NCI-H2196 treated with DMSO at 0.1 percent for 48 hours (cell line): ENCODE measurements around the gene SEPHS1.

Experiments
- DNase-seq: peaks from one replicate; lab custom pipeline; 2025; ENCODE audit not compliant: unreplicated experiment; lab: John Stamatoyannopoulos, UW

SEPHS1 gene

DNA sequence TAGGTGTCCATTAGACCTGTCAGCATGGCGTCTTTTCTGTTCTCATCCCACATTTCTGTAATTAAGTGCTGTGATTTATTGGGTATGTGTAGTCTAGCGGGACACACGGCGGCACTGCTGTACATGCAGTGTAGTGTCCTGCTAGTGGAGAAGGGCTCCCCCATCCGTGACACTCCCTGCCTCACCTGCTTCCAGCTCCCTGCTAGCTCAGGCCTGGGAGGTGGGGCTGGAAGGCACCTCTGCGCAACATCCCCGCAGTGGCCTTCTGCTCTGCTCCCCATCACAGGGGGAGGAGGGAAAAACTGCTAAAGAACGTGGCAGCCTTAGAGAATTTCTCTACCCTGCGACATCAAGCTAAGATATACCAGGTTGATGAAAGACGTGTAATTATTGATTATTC is 19.5 kb downstream of the SEPHS1 start:
- no peak for DNase-seq

- DNase-seq = no peak
These were observed 20.0 kb downstream of the SEPHS1 start for GRCh38 chr10:13328126-13328525.

- DNase-seq = no peak
These were observed 20.6 kb downstream of the SEPHS1 start for GRCh38 chr10:13327534-13327933.

GRCh38 chr10:13322615-13323148 is 25.4 kb downstream of the SEPHS1 start:
- DNase-seq = no peak

DNA sequence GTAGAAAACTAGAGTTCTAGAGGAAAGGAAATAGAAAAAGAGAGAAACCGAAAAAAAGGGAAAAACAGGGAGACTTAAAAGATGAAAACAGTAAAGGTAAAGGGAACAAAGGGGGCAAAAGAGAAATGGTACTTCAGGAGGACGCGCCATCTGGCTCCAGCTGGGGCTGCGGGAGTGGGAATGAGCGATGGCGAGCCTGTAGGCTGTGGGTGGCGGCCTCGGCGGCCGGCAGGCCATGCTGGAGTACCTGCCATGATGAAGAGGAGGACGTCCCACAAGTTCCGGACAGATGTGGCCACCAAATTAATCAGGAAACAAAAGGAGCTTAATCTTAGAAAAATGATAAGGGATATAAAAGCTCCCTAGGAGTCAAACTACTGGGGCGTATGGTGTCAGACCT is 26.5 kb downstream of the SEPHS1 start:
- no peak for DNase-seq

- no peak for DNase-seq
These were observed 28.9 kb downstream of the SEPHS1 start for GRCh38 chr10:13319166-13319565.

- DNase-seq = no peak
These were observed 30.6 kb downstream of the SEPHS1 start for GRCh38 chr10:13317474-13317873.

- DNase-seq = no peak
These were observed 31.3 kb downstream of the SEPHS1 start for GRCh38 chr10:13316635-13317311.

DNA sequence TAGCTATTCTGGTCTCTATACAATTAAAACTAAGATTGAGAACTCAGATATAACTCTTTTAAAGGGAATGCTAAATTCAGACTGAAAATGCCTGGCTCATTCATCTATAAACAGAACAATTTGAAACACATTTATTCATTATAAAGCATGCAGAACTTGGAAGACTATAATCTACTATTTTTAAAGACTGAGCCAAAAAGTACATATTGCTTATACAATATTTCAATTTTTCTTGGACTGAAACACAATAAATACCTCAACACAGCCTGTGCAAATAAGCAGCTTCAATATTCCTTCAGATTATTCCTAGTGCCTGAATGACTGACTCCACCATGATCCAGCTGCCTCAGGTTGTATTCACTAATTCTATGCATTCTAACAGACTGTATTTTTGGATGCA is 32.7 kb downstream of the SEPHS1 start:
- DNase-seq = no peak

DNA sequence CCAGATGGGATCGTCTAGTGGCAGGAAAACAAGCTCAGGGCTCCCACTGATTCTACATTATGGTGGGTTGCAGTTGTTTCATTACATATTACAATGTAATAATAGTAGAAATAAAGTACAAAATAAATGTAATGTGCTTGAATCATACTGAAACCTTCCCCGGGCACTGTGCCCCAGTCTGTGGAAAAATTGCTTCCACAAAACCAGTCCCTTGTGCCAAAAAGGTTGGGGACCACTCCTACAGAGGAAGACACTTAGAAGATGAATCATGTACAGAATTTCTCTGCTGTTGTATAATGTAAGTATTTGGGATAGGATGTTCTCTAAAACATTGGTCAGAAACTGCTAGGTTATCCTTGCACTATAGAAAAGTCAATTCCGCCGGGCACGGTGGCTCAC is 36.9 kb downstream of the SEPHS1 start:
- no peak for DNase-seq

DNA sequence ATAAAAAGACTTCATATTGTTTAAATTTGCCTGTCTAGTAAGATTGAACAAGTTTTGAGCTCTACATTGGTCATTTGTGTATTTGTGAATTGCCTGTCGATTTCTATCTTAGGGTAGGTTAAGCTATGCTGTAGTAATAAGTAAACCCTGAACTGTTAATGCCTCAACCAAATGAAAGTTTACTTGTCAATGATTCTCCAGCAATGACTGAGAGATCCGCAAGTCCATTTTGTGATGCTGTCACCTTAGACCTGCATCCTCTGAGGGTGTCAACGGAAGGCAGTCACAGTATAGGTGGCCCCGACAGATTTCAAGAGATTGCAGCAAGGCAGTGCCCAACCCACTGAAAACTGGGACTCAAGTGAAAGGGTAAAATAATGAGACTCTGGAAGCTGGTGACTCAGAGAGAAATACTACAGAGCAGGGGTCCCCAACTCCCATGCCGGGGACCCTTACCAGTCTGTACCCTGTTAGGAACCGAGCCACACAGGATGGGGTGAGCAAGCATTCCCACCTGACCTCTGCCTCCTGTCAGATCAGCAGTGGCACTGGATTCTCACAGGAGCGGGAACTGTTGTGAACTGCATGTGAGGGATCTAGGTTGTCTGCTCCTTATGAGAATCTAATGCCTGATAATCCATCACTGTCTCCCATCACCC is 37.4 kb downstream of the SEPHS1 start:
- DNase-seq = no peak

- no peak for DNase-seq
These were observed 38.3 kb downstream of the SEPHS1 start for GRCh38 chr10:13309792-13310191.

DNA sequence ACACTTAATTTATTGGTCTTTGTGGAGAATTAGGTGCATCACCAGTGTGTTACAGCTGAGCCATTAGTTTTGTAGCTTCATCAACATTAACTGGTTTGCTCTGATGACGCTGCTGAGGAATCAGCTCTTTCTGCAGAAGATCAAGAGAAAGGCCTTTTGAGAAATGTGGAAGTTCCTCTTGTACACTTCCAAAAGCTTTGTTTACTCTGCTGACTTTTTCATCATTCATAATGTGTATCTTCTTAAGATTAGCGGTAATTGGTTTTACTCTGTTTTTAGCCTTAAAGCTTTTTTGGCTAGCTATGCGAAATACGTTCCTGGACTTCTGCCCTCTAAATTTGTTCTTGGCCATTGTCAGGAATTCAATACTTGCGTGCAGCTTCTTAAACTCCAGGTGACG is 40.0 kb downstream of the SEPHS1 start:
- DNase-seq = no peak

- no peak for DNase-seq
These were observed 42.0 kb downstream of the SEPHS1 start for GRCh38 chr10:13306103-13306502.

- no peak for DNase-seq
These were observed 45.1 kb downstream of the SEPHS1 start for GRCh38 chr10:13302821-13303555.

DNA sequence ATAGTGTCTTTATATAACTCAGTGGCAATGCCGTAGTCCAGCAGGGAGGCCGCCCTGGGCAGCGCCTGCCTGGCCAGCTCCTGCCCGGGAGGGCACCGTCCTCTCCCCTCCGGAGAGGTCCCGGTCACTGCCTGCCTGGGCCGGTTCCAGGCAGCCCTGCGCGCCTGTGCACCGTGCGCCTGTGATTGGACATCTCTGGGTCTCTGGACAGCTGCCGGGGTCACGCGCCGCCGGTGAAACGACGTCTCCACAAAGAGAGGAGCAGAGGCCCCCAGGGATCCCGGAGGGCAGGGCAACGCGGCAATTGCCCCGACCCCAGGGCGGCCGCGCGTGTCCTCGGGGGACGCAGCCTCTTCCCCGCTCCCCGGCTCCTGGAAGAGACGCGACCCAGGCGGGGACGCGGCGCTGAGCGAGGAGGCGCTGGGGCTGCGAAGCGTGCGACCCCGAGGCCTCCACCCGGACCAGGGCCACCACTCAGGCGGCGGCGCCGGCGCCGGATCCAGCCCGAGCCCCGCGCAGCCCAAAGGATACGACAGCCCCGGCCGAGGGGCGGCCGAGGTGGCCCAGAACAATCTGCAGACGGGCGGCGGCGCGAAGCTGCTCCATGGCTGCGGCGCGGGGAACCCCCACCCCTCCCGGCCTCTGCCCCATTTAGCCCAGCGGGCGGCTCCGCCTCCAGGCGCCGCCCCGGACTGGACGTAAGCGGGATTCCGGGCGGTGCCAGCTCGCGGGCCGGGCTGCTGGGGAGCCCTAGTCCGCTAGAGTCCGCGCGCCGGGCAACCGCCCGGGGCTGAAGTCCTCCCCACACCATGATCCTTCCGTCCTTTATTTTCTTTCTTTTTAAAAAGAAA is 48.4 kb downstream of the SEPHS1 start, which contains the start of gene PHYH:
PHYH (minus strand) TSS at position 628 of the 851 bp plus-strand sequence; CDS start at position 606, 22 bp downstream.
- peak; percentile 43 for DNase-seq

- no peak for DNase-seq
These were observed 49.2 kb downstream of the SEPHS1 start for GRCh38 chr10:13298748-13299436.

GRCh38 chr10:13296476-13296875 is 51.6 kb downstream of the SEPHS1 start:
- DNase-seq = no peak

GRCh38 chr10:13294784-13295183 is 53.3 kb downstream of the SEPHS1 start:
- DNase-seq = no peak
